Osteocyte (in vitro differentiated cells): Measurements from ENCODE around the gene TADA2A. TPM values are rescaled to one million over a fixed set of nuclear protein-coding genes. Genes with fewer than 3 reads are reported as not detected.

ENCODE experiments used
- DNase-seq: peaks from one replicate; pipeline ENCODE4 v3.0.0; 2021; ENCODE audit warnings: mixed read lengths; ENCODE audit not compliant: unreplicated experiment; ENCODE audit errors: extremely low spot score
- H3K27ac Mint-ChIP-seq: one replicate; pipeline ENCODE4 v1.8.0; 2021; ENCODE audit warnings: mild to moderate bottlenecking, mixed read lengths; ENCODE audit not compliant: unreplicated experiment
- H3K27me3 Mint-ChIP-seq: one replicate; pipeline ENCODE4 v1.8.0; 2021; ENCODE audit warnings: mixed read lengths; ENCODE audit not compliant: unreplicated experiment
- H3K36me3 Mint-ChIP-seq: one replicate; pipeline ENCODE4 v1.8.0; 2021; ENCODE audit warnings: mixed read lengths; ENCODE audit not compliant: unreplicated experiment
- H3K4me1 Mint-ChIP-seq: one replicate; pipeline ENCODE4 v1.8.0; 2021; ENCODE audit warnings: mixed read lengths; ENCODE audit not compliant: unreplicated experiment
- H3K4me3 Mint-ChIP-seq: one replicate; pipeline ENCODE4 v1.8.0; 2021; ENCODE audit warnings: mild to moderate bottlenecking, moderate library complexity, mixed read lengths; ENCODE audit not compliant: unreplicated experiment
- H3K9me3 Mint-ChIP-seq: one replicate; pipeline ENCODE4 v1.8.0; 2021; ENCODE audit warnings: mixed read lengths; ENCODE audit not compliant: unreplicated experiment
- CTCF ChIP-seq: fragments of 200-600 bp; sonication (generic); IDR thresholded peaks from 2 replicates; pipeline ENCODE4 v1.5.0; 2021; ENCODE audit warnings: antibody characterized with exemption, mild to moderate bottlenecking, moderate library complexity
- total RNA-seq: library from RNA; stranded (reverse); gene quantifications from 2 replicates; pipeline ENCODE4 v1.2.1, GENCODE V29; 2021

The TADA2A gene
- total RNA-seq, 1 donor from 2014 or later: 20.4 TPM

DNA sequence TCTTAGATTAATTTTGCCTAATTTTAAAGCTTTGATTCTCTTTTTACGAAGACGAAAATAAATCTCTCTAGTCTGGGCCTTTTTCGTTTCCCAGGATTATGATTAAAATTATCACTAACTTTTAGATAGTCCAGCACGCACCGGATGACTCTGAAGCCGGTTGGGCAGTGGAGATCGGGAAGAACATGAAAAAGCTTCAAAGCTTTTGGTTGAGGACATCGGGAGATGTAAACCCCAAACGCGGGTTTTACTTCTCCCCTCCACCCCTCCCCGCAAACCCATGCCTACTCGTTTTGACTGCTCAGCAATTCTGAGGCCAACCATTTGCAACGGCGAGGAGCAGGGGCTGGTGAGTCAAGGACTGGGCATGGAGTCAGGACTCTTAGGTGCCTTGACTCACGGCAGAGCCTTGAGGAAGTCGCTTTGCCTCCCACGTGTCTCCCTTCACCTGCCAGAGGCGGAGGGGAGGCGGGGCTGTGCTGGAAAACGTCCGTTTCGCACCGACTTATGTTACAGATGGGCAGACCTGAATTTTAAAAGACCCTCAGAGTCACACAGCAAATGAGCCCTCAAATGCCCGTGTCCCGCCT, 82.0 kb downstream of the TADA2A start:
- no peaks in the 10 kb centered on the region for H3K36me3 Mint-ChIP-seq

GRCh38 chr17:37489197-37490001, 82.7 kb downstream of the TADA2A start, which contains the start of gene DUSP14:
TSS of gene DUSP14 (plus strand) at chr17:37489891. CDS start at chr17:37512273, 22,382 bp downstream.
- DNase-seq: peak; percentile 94
- H3K36me3 Mint-ChIP-seq: no peaks in the 10 kb centered on the region
- H3K4me1 Mint-ChIP-seq: peaks cover 60% of the 10 kb centered on the region
- TF ChIP-seq CTCF: no peak
- no peaks in the 10 kb centered on the region for H3K27me3 Mint-ChIP-seq
- H3K9me3 Mint-ChIP-seq: no peaks in the 10 kb centered on the region
- H3K27ac Mint-ChIP-seq: peak within 1 kb of the TSS; percentile 93
- peak within 1 kb of the TSS; percentile 89 for H3K4me3 Mint-ChIP-seq

More for the DNA sequence above, 82.0 kb downstream of the TADA2A start:
- no peak for DNase-seq
- H3K4me1 Mint-ChIP-seq: peaks cover 55% of the 10 kb centered on the region
- no peaks in the 10 kb centered on the region for H3K27me3 Mint-ChIP-seq
- H3K4me3 Mint-ChIP-seq: peak overlapping the region; percentile 89
- H3K9me3 Mint-ChIP-seq: no peaks in the 10 kb centered on the region
- no peak for TF ChIP-seq CTCF
- H3K27ac Mint-ChIP-seq: peak overlapping the region; percentile 93

GRCh38 chr17:37490022-37490587, 83.4 kb downstream of the TADA2A start:
- peak overlapping the region; percentile 93 for H3K27ac Mint-ChIP-seq
- H3K4me3 Mint-ChIP-seq: peak overlapping the region; percentile 89
- H3K4me1 Mint-ChIP-seq: peaks cover 67% of the 10 kb centered on the region
- TF ChIP-seq CTCF: peak; percentile 50
- H3K27me3 Mint-ChIP-seq: no peaks in the 10 kb centered on the region
- H3K36me3 Mint-ChIP-seq: no peaks in the 10 kb centered on the region
- H3K9me3 Mint-ChIP-seq: no peaks in the 10 kb centered on the region
- DNase-seq: peak; percentile 92

DNA sequence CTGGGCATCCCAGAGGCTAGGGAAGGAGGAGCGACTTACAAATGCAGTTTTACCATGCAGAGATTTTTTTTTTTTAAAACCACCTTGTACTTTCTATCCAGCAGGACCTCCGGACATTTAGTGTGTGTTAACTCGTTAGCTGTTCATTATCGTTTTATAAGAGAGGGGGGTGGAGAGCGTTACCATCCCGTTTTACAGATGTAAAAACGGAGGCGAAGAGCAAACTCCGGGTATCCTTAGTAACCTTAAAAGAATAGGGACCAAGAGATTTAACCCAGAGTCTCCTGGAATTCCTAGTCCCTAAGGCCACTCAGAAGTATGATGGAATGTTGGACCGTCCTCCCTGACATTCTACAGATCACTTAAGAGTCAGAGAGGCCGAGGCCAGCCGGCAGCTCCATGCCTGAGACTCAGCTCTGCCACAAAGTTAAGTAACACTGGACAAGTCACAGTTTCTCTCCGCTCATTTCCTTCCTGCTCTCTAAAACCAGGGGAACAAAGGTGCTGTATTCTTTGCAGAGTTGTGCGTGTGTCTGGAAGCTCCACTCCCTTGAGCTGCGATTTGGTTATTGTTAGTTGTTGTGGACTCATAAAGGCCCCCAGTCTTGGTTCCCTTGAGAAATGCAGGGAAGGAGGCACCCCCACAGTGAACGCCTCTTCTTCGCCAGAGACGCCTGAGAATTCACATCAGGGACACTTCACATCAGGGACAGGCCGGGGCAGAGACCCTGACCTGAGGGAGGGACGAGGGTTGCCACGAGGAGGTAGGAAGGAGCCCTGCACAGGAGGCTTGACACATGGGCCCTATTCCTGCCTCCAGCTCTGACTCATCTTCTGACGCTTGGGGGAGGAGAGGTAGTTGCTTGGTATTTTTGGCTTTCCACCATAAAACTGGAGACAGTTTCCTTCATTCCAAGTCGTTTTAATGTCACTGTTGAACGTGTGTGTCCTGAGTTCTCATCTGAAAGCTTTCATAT, 84.2 kb downstream of the TADA2A start:
- peak overlapping the region; percentile 89 for H3K4me3 Mint-ChIP-seq
- no peaks in the 10 kb centered on the region for H3K27me3 Mint-ChIP-seq
- H3K4me1 Mint-ChIP-seq: peaks cover 70% of the 10 kb centered on the region
- H3K27ac Mint-ChIP-seq: peak overlapping the region; percentile 93
- no peaks in the 10 kb centered on the region for H3K9me3 Mint-ChIP-seq
- no peak for TF ChIP-seq CTCF
- no peak for DNase-seq
- H3K36me3 Mint-ChIP-seq: no peaks in the 10 kb centered on the region
